Skin of body (tissue), 2 donors: ENCODE data around the gene CPPED1. TPM values are rescaled to one million over a fixed set of nuclear protein-coding genes. Genes with fewer than 3 reads are reported as not detected.

Source experiments
- DNase-seq: peaks from one replicate; lab custom pipeline; 2025; lab: John Stamatoyannopoulos, UW
- total RNA-seq: library from RNA; depleted of rRNA; stranded (reverse); fragments of >200 nt; gene quantifications from one replicate; pipeline ENCODE4 v1.2.3, GENCODE V29; 2014

Gene CPPED1
- total RNA-seq, 1 donor from 2014 or later: 7.4 TPM

- no peak for DNase-seq
Observed at GRCh38 chr16:12688951-12689850, 114.5 kb downstream of the CPPED1 start.

- no peak for DNase-seq
Observed at GRCh38 chr16:12685806-12686205, 117.9 kb downstream of the CPPED1 start.

- DNase-seq: no peak
Observed at GRCh38 chr16:12682432-12683165, 121.1 kb downstream of the CPPED1 start.

GRCh38 chr16:12681653-12682052 lies 122.0 kb downstream of the CPPED1 start:
- no peak for DNase-seq

- DNase-seq: no peak
Observed at GRCh38 chr16:12680531-12680930, 123.2 kb downstream of the CPPED1 start.

DNA sequence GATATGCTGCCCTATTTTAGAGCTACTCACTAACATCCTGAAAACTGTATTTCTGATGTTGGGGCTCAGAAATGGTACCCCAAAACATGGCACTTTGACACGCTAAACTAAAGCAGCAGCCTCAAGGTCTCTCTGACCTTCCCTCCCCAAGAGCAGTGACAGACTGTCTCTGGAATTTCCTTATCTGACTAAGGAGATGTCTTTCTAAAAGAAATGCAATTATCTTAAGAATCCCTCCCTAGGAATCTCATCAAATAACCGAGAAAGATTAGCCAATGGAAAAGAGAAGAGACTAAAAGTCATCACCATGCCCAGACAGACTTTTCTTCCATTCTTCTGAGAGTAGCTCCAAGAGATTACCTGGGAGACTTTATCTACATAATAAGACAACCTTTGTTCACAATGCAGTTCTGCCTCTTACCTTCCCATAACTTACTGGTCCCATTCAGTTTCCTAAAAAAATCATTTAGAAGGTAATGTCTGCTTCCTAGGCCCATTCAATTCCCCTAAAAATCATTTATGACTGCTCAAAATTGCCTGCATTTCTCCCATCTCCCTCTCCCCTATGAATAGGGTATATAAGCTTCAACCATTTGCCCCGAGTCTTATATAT lies 123.9 kb downstream of the CPPED1 start:
- DNase-seq: no peak

DNA sequence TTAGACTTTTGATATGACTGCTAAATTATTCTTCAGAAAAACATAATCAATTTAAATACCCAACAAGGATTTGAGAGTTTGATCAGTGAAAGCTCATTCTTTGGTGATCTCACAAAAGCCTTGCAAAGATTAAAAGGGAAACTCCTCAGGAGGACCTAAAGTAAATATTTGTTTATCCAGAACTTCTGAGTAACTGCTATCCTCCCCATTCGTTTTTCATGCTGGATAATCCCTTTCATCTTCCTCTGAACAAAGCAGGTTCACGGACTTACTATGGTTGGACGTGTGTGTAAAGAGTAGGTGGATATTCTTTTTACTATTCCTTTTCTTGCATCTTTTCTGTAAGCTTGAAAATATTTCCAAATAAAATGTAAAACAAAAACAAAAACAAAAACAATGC lies 124.7 kb downstream of the CPPED1 start:
- DNase-seq: no peak

GRCh38 chr16:12677502-12677901 lies 126.2 kb downstream of the CPPED1 start:
- no peak for DNase-seq

DNA sequence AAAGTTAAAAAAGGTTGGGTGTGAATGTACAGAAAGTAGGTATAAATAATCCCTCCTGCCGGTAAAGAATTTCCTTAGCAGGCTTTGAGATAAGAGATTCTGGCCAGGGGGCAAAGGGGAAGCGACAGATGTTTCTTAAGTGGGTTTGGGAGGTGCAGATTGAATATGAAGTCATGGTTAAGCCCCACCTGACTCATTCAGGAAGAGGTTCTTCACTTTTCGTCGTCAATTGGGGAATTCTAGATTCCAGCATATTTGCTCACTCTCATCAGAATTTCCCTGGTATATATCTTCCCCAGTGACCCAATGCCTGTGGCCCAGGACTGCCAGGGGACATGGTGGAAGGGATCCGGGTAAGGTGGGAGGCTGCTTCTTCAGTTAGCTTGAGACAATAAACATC lies 127.8 kb downstream of the CPPED1 start:
- no peak for DNase-seq

DNA sequence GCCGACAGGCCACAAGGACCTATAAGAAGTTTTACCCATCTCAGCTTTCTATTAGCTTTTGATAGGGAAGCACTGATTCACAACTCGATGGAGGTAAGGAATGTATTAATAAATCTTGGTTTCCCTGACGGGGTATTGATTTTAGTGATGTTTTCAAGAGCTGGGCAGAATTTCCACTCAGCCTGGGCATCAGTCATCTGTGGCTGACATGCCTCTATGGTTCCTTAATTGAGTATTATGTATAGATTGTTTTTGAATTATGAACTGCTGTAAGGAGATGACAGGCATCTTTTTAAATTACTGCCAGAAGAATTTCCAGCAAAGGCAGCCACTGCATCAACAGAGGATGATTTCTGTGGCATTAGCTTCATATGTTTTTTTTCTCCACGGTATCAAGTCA lies 128.6 kb downstream of the CPPED1 start:
- DNase-seq: no peak

GRCh38 chr16:12674524-12674923 lies 129.2 kb downstream of the CPPED1 start:
- no peak for DNase-seq

DNA sequence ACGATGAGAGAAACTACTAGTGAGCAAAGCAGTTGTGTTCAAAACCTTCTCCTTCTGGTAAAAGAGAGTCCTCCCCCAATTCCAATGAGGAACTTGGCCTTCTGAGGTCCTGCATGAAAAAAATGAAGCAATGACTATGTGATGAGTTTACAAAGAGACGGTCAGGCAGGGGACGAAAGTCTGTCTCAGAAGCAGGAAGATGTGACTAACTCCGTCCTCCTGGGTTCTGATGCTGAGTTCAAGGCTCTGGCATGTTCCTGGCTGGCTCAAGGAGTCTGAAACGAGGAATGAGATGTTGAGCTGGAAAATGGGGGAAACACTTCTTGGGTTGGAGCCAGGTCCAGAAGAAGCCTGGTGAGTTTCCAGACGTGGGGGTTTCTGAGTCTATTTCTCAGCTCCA lies 129.6 kb downstream of the CPPED1 start:
- no peak for DNase-seq

DNA sequence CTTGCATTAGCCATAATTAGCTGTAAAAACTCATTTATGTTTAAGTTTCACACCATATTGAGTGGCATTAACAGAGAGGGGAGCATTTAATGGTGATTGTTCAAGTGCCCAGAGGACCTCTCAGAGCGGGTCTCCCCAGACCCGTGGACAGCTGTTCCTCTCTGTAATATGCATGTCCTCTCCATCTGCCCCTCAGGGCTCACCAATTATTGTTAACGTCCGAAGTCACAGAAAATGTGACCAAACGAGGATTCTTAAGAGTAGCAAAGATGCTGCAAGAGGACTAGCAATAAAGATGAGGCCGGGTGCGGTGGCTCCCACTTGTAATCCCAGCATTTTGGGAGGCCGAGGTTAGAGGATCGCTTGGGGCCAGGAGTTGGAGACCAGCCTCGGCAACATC lies 130.2 kb downstream of the CPPED1 start:
- DNase-seq: no peak

DNA sequence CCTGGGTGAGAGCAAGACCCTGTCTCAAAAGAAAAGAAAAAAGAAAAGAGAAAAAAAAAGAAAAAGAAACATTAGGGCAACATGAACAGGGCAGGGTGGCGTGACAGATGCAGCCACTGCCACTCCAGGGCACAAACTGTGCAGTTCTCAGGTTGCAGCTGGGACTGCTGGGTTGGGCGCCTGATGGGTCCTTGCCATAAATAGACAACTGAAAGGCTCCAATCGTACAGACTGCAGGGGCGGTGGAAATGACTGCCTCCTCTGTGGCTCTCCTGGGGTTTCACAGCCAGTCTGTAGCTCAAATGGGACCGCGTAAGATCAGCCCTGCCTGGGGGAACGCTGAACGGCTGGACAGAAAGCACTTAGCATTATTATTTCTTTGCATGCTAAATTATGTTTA lies 130.7 kb downstream of the CPPED1 start:
- DNase-seq: no peak

GRCh38 chr16:12669908-12670307 lies 133.8 kb downstream of the CPPED1 start:
- no peak for DNase-seq

- no peak for DNase-seq
Observed at GRCh38 chr16:12667909-12668308, 135.8 kb downstream of the CPPED1 start.

DNA sequence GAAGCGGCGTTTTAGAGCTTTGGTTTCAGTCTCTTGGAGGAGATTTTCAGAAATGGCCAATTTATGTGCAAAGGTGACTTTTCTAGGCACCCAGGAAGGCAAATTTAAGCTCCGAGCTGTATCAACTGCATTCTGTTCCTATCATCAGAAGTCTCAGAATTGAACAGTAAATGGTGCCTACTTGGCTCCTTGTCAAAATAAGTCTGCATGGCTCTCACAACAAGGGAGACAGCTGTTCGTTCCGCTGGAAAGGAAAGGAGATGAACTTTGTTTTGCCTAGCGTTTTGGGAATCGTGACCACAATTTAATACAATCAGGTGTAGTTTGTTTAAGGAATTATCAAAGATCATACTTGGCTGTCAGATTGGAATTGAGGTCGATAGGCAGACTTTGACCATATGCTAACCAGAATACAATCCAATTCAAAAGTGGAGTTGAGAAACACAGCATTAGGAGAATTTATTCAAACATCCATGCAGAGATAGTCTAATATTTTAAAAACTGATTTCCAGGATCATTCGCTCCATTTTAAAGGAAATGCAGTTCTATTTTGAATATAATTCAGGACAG lies 139.4 kb downstream of the CPPED1 start:
- DNase-seq: no peak

DNA sequence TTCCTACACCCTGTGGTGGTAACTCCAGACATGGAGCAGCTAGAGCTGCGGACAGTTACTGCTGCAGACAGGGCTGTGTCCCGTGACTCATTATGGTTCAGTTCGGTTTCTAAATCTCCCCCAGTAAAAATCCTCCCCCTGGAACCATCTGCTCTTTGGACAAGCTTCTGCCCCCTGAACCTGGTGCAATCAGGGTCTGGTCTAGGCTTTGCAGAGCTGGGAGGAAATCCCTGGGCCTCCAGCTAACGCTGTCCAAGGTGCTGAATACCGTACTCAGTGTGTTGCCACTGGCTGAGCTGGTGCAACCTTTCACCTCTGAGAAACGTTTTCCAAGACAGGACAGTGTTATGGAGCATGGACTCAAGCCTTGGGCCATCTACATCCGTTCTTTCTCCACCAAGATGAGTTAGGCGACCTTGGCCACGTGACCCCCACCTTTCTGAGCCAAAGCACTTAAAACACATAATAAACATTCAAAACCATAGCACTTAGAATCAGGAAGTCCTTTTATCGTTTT lies 142.0 kb downstream of the CPPED1 start:
- DNase-seq: no peak

DNA sequence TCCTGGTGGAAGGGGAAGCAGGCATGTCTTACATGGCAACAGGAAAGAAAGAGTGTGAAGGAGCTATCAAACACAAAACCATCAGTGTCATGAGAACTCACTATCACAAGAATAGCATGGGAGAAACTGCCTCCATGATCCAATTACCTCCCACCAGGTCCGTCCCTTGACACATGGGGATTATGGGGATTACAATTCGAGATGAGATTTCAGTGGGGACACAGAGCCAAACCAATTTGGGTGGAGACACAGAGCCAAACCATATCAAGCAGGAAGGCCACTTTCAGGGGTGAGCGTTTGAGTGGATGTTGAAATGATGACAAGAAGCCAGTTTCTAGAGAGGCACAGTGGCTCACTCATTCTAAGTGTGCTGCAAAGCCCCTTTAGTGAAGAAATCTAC lies 143.8 kb downstream of the CPPED1 start:
- no peak for DNase-seq

DNA sequence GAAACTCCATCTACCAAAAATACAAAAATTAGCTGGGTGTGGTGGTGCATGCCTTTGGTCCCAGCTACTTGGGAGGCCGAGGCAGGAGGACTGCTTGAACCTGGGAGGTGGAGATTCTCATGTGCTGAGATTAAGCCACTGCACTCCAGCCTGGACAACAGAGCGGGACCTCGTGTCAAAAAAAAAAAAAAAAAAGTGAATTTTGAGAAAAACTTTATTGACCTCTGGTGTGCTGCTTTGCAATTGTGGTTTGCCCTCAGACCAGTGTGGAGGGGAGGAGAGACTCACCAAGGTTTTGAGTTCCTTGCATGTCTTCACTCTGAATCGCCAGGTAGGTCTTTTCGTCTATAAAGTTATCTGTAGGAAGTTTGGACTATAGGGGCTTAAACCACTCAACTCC lies 145.2 kb downstream of the CPPED1 start:
- no peak for DNase-seq

GRCh38 chr16:12655537-12655936 lies 148.2 kb downstream of the CPPED1 start:
- no peak for DNase-seq
